ENCODE results near the gene TNNT2.

TNNT2 gene

GRCh38 chr1:201309416-201309815, 68.1 kb downstream of the TNNT2 start:
- DNase-seq, result peak; percentile 88
